Progenitor cell of endocrine pancreas (in vitro differentiated cells): ENCODE results near the gene IVL. TPM values are rescaled to one million over a fixed set of nuclear protein-coding genes. Genes with fewer than 3 reads are reported as not detected.

Source experiments
- DNase-seq: peaks from one replicate; pipeline ENCODE4 v3.0.0; 2021; ENCODE audit warnings: low spot score; ENCODE audit not compliant: unreplicated experiment
- H3K27ac Mint-ChIP-seq: 2 replicates; pipeline ENCODE4 v1.8.0; 2021; ENCODE audit warnings: mild to moderate bottlenecking, moderate library complexity, mixed read lengths
- H3K27me3 Mint-ChIP-seq: 2 replicates; pipeline ENCODE4 v1.8.0; 2021; ENCODE audit warnings: mixed read lengths
- H3K36me3 Mint-ChIP-seq: 2 replicates; pipeline ENCODE4 v1.8.0; 2022; ENCODE audit warnings: mixed read lengths; ENCODE audit not compliant: insufficient read depth
- H3K4me1 Mint-ChIP-seq: 2 replicates; pipeline ENCODE4 v1.8.0; 2021; ENCODE audit warnings: low read depth, mixed read lengths
- H3K4me3 Mint-ChIP-seq: 2 replicates; pipeline ENCODE4 v1.8.0; 2021; ENCODE audit warnings: low read depth, mild to moderate bottlenecking, moderate library complexity, mixed read lengths
- H3K9me3 Mint-ChIP-seq: 2 replicates; pipeline ENCODE4 v1.8.0; 2021; ENCODE audit warnings: low read depth, mixed read lengths
- CTCF ChIP-seq: fragments of 200-600 bp; sonication (generic); IDR thresholded peaks from one replicate; pipeline ENCODE4 v1.5.0; 2021; ENCODE audit warnings: antibody characterized with exemption, mild to moderate bottlenecking; ENCODE audit not compliant: unreplicated experiment
- total RNA-seq: library from RNA; stranded (reverse); gene quantifications from 2 replicates; pipeline ENCODE4 v1.2.1, GENCODE V29; 2021

IVL gene
- total RNA-seq, 1 donor from 2014 or later, result not detected

GRCh38 chr1:152932170-152932811 lies 23.9 kb downstream of the IVL start:
- peaks cover 18% of the 10 kb centered on the region for H3K9me3 Mint-ChIP-seq
- no peak overlapping the region for H3K4me3 Mint-ChIP-seq
- no peak overlapping the region for H3K27ac Mint-ChIP-seq
- no peak for DNase-seq
- no peak for TF ChIP-seq CTCF
- H3K27me3 Mint-ChIP-seq, result no peaks in the 10 kb centered on the region
- H3K36me3 Mint-ChIP-seq, result no peaks in the 10 kb centered on the region
- H3K4me1 Mint-ChIP-seq, result no peaks in the 10 kb centered on the region

GRCh38 chr1:152933196-152933595 lies 24.9 kb downstream of the IVL start:
- H3K4me1 Mint-ChIP-seq, result no peaks in the 10 kb centered on the region
- no peak for TF ChIP-seq CTCF
- no peaks in the 10 kb centered on the region for H3K36me3 Mint-ChIP-seq
- no peaks in the 10 kb centered on the region for H3K27me3 Mint-ChIP-seq
- H3K4me3 Mint-ChIP-seq, result no peak overlapping the region
- no peak for DNase-seq
- no peak overlapping the region for H3K27ac Mint-ChIP-seq
- H3K9me3 Mint-ChIP-seq, result peaks cover 18% of the 10 kb centered on the region

GRCh38 chr1:152940614-152941013 lies 32.3 kb downstream of the IVL start:
- TF ChIP-seq CTCF, result no peak
- H3K27me3 Mint-ChIP-seq, result no peaks in the 10 kb centered on the region
- no peak overlapping the region for H3K4me3 Mint-ChIP-seq
- H3K4me1 Mint-ChIP-seq, result no peaks in the 10 kb centered on the region
- no peaks in the 10 kb centered on the region for H3K36me3 Mint-ChIP-seq
- DNase-seq, result no peak
- H3K9me3 Mint-ChIP-seq, result peaks cover 26% of the 10 kb centered on the region
- no peak overlapping the region for H3K27ac Mint-ChIP-seq

GRCh38 chr1:152941037-152941711 lies 32.8 kb downstream of the IVL start:
- Mint-ChIP-seq H3K4me1 (no peaks in the 10 kb centered on the region), H3K36me3 (no peaks in the 10 kb centered on the region), H3K27ac (peak overlapping the region; percentile 37), H3K4me3 (no peak overlapping the region), H3K27me3 (no peaks in the 10 kb centered on the region), H3K9me3 (peaks cover 27% of the 10 kb centered on the region)
- DNase-seq, result no peak
- no peak for TF ChIP-seq CTCF

- Mint-ChIP-seq H3K9me3 (peaks cover 29% of the 10 kb centered on the region), H3K36me3 (no peaks in the 10 kb centered on the region), H3K4me3 (no peak overlapping the region), H3K27ac (no peak overlapping the region), H3K27me3 (no peaks in the 10 kb centered on the region), H3K4me1 (no peaks in the 10 kb centered on the region)
- DNase-seq, result no peak
- no peak for TF ChIP-seq CTCF
Measured at GRCh38 chr1:152942161-152942560, 33.8 kb downstream of the IVL start.
